T47D (cell line): ENCODE measurements around the gene RAPSN.

Experiments used
- DNase-seq, 2 experiments: peaks; one replicate each; pipeline versions ENCODE4 v3.0.0 to v3.0.0-alpha.2; 2011 to 2012; ENCODE audit warnings: low read depth in 1 of 2, low spot score in 1 of 2
- JUND ChIP-seq: IDR thresholded peaks from 2 replicates; pipeline ENCODE4 v1.6.1; 2012; ENCODE audit warnings: low read depth
- in situ Hi-C: cut with HindIII; loops from 2 replicates; pipeline ENCODE4 v1.10.0; 2016; ENCODE audit warnings: low sequenced_read_pairs, low pct_unique_long_range_greater_than_20kb

The RAPSN gene

DNA sequence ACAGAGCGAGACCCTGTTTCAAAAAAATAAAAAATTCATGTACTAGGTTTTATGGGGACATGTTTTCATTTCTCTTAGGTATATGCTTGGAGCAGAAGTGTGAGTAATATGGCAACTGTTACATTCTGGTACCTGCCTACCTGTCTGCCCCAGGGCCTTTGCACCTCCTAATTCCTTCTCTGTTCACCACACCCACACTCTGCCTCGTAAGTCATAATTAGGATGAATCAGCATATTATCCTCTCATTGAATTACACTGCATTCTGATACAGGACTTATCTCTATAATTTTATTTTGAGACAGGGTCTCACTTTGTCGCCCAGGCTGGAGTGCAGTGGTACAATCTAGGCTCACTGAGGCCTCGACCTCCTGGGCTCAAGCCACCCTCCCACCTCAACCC lies 3.1 kb upstream of the RAPSN start:
- in situ Hi-C loops, result no loop called here
- no peak for DNase-seq
- no peak for TF ChIP-seq JUND

DNA sequence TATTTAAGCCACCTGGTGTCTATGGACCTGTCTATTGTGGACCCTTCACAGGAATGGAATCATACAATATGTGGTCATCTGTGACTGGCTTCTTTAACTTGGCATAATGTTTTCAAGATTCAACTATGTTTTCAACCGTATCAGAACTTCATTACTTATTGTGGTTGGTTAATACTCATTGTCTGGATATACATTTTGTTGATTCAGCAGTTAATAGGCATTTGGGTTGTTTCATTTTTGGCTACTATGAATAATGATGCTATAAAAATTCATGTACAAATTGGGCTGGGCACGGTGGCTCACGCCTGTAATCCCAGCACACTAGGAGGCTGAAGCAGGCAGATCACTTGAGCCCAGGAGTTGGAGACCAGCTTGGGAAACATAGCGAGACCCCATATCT lies 2.5 kb upstream of the RAPSN start:
- in situ Hi-C loops, result no loop called here
- no peak for TF ChIP-seq JUND
- DNase-seq, result no peak

DNA sequence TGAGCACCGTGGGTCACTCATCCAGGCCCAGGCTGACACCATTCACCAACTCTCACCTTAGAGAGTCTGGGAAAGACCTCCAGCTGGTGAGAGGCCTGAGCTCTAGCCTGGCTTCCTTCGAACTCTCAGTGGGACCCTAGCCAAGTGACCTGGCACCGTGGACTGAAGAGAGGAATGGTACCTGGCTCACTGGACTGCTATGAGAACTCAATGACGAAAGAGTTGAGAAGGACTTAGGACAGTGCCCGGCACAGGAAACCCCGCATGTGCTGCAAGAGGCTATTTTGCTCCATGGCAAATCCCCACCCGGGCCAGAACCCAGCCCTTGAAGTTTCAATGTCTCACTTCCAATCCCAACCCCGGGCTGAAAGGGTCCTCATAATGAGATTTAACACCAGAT lies 605 bp upstream of the RAPSN start:
- no peak for TF ChIP-seq JUND
- DNase-seq, result no peak
- in situ Hi-C loops, result no loop called here

DNA sequence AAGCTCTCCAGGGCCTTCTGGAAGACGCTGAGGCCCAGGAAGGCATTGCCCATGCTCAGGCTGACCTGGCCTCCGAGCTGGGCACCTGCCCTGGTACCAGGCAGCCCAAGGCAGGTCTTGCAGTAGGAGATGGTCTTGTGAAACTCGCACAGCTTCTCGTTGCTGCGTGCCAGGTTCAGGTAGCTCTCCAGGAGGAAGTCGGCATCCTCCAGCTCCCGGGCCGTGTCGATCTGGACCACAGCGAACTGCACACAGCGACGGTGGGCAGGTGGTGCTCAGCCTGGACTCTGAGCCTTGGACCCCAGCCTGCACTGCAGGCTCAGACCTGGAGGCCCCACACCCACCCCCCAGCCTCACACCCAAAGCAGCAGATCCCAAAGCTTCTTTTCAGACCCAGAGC lies 1.0 kb downstream of the RAPSN start:
- DNase-seq, result no peak

DNA sequence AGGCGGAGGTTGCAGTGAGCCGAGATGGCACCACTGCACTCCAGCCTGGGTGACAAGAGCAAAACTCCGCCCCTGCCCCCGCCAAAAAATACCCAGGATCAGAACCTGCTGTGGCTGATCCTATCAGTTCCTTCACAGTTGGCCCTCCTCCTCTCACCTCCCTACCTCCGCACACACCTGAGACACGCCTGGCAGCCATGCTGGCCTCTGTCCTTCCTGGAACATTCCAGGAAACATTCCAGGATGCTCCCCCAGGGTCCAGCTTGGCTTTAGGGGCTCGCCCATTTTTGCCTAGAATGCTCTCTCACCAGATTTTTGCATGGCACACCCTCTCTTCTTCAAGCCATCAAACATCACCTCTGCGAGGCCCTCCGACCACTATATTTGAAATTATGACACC lies 2.1 kb downstream of the RAPSN start:
- DNase-seq, result no peak
- in situ Hi-C loops, result no loop called here
- no peak for TF ChIP-seq JUND

More for the DNA sequence above, 1.0 kb downstream of the RAPSN start:
- in situ Hi-C loops, result no loop called here
- TF ChIP-seq JUND, result no peak

DNA sequence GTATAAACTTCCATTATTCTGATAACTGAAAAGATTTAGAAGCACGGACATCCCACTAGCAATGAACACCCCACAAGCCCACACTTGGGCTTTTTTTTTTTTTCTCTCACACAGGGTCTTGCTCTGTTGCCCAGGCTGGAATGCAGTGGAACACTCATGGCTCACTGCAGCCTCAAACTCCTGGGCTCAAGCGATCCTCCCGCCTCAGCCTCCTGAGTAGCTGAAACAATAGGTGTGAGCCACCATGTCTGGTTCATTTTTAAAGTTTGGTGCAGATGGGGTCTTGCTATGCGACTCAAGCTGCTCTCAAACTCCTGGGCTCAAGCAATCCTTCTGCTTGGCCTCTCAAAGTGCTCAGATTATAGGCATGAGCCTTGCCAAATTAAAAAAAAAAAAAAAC lies 3.1 kb downstream of the RAPSN start:
- in situ Hi-C loops, result no loop called here
- DNase-seq, result no peak
- TF ChIP-seq JUND, result no peak

DNA sequence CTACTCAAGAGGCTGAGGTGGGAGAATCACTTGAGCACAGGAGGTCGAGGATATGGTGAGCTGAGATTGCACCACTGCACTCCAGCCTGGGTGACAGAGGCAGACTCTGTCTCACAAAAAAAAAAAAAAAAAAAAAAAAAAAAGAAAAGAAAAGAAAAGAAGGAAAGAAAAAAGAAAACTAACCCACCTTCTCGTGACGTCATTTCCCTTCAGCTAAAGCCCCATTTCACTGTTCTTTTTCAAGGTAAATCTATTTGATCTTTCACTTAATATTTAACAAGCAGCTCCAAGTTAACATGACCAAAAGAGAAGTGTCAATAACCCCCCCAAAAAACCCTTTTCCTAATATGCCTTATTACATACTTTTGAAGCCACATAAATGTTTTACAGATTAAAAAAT lies 5.1 kb downstream of the RAPSN start:
- no peak for DNase-seq
- TF ChIP-seq JUND, result no peak
- in situ Hi-C loops, result no loop called here

DNA sequence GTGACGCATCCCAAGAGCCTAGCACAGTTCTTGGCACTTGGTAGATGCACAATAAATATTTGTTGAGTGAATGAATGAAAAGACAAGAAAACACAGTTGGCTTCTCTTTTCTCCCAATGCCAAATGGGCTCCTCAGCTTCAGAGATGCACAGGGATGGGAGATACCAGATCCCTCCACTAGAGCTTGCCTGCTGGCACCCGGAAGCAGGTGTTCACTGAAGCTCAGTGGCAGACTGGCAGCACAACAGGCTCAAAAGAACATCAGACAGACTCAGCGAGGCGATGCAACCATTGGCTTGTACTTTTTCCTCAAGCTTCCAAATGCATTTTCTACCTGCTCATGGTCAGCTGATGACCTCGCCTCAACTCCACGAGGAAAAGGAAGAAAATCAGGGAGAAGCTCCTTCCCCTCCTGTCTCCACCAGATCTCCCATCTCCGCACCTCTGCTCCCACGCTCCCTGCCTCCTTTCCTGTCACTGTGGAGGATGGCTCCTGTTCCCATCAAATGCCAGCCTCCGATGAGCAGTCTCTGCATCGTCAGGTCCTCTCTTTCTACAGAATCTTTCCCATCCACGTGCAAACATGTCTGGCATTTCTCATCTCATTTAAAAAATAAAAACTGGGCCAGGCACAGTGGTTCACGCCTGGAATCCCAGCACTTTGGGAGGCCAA lies 5.8 kb downstream of the RAPSN start:
- TF ChIP-seq JUND, result no peak
- DNase-seq, result peak; percentile 62
- in situ Hi-C loops, result no loop called here

DNA sequence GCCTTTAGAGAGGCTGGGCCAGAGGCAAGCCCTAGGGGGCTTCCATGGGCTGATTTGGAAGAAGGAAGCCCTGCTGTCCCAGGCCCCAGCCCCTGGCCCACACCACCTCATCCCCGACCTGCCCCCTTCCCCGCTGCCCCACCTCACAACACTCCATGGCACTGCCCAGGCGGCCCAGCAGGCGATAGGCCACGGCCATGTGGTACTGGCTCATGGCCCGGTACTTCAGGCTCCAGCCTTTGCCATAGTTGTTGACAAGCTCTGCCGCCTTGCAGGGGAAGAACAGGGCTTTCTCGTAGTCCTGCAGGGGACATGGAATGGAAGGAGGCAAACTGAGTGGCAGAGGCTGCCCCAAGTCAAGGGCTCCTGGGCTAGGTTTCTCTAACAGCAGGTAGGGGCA lies 6.4 kb downstream of the RAPSN start:
- no peak for TF ChIP-seq JUND
- no peak for DNase-seq
- in situ Hi-C loops, result no loop called here

DNA sequence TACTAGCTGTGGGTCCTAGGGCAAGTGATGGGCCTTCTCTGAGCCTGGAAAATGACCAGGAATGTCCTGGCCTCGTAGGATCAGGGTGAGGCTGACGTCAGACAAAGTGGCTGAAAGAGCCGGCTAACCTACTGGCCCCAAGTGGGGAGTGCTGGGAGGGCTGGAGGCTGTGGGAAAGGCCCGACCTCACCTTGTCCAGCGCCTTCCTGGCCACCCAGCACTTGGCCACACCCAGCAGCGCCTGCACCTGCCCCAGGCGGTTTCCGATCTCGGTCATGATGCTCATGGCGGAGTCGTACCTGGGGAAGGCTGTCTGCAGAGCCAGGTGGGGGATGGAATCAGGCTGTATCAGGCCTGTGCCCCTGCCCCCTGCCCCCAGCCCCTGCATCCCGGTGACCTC lies 7.5 kb downstream of the RAPSN start:
- TF ChIP-seq JUND, result no peak
- DNase-seq, result no peak
- in situ Hi-C loops, result no loop called here

DNA sequence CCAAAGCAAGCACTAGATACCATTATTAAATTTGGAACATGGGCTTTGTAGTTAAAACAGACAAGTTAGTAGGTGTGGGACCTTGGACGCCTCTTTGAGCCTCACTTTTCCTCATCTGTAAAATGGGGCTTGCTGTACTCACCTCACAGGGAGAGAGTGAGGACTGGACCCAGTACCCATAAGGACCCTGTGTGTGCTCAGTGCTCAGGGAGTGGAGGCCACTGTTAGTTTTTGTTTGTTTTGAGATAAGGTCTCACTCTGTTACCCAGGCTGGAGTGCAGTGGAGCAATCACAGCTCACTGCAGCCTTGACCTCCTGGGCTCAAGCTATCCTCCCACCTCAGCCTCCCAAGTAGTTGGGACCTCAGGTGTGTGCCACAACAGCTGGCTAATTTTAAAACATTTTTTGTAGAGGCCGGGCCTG lies 8.9 kb downstream of the RAPSN start:
- in situ Hi-C loops, result no loop called here
- no peak for TF ChIP-seq JUND
- no peak for DNase-seq

DNA sequence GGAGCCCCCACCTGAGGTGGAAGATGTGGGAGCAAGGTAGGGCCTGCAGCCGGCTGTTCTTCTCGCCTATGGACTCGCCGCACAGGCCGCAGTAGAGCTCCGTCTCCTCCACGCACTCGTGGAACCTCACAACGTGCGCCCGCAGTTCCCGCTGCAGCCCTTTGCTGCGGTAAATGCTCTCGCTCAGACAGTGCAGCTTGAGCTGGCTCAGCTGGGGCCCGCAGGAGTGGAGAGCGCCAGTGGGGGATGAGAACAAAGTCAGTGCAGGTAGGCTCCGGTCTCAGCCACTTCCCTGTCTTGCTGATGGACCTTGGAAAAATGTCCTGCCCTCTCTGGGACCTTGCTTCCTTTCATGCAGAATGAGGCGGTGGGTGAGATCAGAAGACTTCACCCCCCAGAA lies 10.2 kb downstream of the RAPSN start:
- no peak for DNase-seq
- in situ Hi-C loops, result no loop called here
- TF ChIP-seq JUND, result no peak

DNA sequence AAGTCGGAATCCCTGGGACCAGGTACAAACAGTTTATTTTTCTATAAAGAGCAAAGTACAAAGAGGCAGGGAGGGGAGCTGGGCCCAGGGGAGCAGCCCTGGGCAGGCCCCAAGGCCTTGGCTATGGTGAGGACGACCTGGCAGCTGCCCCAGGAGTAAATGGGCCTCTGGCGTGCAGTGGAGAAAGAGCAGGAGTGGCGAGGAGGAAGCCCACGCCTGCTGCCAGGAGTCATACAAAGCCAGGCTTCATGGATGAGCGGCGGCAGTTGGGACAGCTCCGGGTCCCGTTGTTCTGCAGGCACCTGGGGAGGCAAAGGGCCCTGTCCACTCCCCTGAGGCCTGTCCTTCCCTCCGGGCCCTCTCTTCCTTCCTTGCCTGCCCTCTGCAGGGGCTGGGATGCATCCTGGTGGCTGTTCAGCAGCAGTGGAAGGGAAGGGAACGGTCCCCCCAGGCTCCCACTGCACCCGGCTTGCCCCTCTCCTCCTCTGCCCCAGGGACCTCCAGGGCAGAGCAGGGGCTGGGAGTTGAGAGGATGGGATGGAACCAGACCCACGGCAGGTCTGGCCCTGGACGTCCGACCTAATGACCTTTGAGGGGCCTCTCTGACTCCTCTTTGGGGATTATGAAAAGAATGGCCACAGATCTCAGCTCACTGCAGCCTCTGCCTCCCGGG lies 11.1 kb downstream of the RAPSN start:
- TF ChIP-seq JUND, result no peak
- in situ Hi-C loops, result no loop called here
- no peak for DNase-seq
